Activated T-helper 17 cell treated with anti-CD3 and anti-CD28 coated beads, Interleukin-2, amount 50 U/mL, for 72 hours (primary cell): ENCODE measurements around the gene VCPKMT. TPM values are rescaled to one million over a fixed set of nuclear protein-coding genes. Genes with fewer than 3 reads are reported as not detected.

Source experiments
- ATAC-seq: fragments of 150-1000 bp; cut with Tn5 transposase; replicated peaks from 2 replicates; pipeline ENCODE4 v1.10.0; 2021; ENCODE audit warnings: mild to moderate bottlenecking, moderate library complexity
- H3K27ac Mint-ChIP-seq: one replicate; pipeline ENCODE4 v1.8.0; 2022; ENCODE audit warnings: mixed read lengths
- H3K27me3 Mint-ChIP-seq: one replicate; pipeline ENCODE4 v1.8.0; 2022; ENCODE audit warnings: mixed read lengths
- H3K36me3 Mint-ChIP-seq: one replicate; pipeline ENCODE4 v1.8.0; 2022; ENCODE audit warnings: low read depth, mild to moderate bottlenecking, mixed read lengths
- H3K4me1 Mint-ChIP-seq: one replicate; pipeline ENCODE4 v1.8.0; 2022; ENCODE audit warnings: mixed read lengths
- H3K4me3 Mint-ChIP-seq: one replicate; pipeline ENCODE4 v1.8.0; 2022; ENCODE audit warnings: mild to moderate bottlenecking, mixed read lengths
- H3K9me3 Mint-ChIP-seq: one replicate; pipeline ENCODE4 v1.8.0; 2022; ENCODE audit warnings: mixed read lengths
- total RNA-seq, 2 donors: library from RNA; stranded (reverse); gene quantifications; one replicate each; pipeline ENCODE4 v1.2.3, GENCODE V29; 2022

VCPKMT gene
- 10 to 100 TPM in 1 of 2 donors, 1 to 10 TPM in 1; 8.2 to 11.4 TPM for total RNA-seq

DNA sequence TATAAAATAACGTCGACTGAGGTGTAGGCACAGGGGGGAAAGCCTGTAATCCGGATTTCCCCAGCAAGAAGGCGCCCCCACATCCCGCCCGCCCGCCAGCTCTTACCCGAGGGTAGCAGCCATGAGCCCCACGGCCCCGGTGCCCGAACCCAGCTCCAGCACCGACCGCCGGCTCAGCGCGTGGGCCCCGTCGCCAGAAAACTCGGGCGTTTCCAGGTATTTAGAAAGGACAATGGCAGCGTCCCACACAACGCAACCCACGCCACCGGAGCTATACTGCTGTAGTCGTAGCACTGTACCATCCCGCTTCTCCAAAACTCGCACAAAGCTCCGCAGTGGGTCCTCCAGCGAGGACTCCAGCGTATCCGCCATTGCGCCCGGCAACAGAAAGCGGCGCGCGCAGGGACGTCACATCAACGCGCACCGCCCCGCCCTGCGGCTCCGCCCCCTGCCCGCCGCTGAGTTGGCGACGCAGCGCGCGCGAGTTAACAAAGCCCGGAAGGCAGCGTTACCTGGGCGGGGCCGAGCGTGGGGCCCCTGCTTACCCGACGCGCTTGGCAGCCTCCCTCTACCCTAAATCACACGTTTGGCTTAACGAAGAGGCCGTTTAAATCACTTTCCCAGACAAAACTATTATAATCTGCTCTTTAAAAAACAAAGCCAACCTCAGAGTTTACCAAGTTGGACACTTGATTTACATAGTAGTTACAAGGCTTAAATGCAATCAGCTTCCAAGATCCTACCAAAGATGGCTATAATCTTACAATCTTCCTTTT is at the start of gene VCPKMT:
VCPKMT (minus strand) TSS at position 392 of the 776 bp plus-strand sequence; CDS start at position 372, 20 bp downstream.
- peak within 1 kb of the TSS; percentile 95 for H3K27ac Mint-ChIP-seq
- peaks cover 11% of the 10 kb centered on the region for H3K4me1 Mint-ChIP-seq
- H3K4me3 Mint-ChIP-seq: peak within 1 kb of the TSS; percentile 90
- no peaks in the 10 kb centered on the region for H3K9me3 Mint-ChIP-seq
- ATAC-seq: peak; percentile 100
- peaks cover 69% of the 10 kb centered on the region for H3K36me3 Mint-ChIP-seq
- no peaks in the 10 kb centered on the region for H3K27me3 Mint-ChIP-seq

DNA sequence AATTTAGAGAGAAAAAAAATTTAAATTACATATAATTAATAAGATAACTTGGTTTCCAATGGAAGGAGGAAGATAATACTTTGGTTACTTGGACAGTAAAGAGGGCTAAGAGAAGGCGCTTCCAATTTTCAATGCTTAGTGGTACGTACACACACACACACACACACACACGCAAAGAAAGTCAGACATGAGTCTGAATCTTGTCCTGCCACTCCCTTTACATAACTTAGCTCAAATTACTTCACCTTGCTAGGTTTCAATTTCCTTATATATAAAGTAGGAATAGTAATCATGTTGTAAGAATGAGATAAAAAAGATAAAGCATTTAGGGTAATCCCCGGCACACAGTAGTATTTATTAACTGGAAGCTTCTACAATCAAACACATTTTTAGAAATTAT is 39.7 kb upstream of the VCPKMT start:
- no peak for ATAC-seq
- Mint-ChIP-seq H3K36me3 (peaks cover 52% of the 10 kb centered on the region), H3K9me3 (no peaks in the 10 kb centered on the region), H3K27me3 (no peaks in the 10 kb centered on the region), H3K27ac (no peak overlapping the region), H3K4me3 (no peak overlapping the region), H3K4me1 (no peaks in the 10 kb centered on the region)

DNA sequence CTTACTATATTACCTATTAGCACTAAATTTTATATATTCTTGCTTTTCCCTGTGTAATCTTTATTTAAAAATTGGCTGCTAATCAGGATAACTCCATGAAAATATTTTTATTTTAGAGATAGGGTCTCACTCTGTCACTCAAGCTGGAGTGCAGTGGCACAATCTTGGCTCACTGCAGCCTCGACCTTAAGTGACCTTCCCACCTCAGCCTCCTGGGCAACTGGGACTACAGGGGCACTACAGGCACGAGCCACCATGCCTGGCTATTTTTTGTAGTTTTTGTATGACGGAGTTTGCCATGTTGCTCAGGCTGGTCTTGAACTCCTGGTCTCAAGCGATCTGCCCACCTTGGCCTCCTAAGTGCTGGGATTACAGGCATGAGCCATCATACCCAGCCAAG is 32.4 kb upstream of the VCPKMT start:
- H3K27ac Mint-ChIP-seq: no peak overlapping the region
- H3K9me3 Mint-ChIP-seq: no peaks in the 10 kb centered on the region
- peaks cover 41% of the 10 kb centered on the region for H3K36me3 Mint-ChIP-seq
- ATAC-seq: no peak
- H3K4me3 Mint-ChIP-seq: no peak overlapping the region
- no peaks in the 10 kb centered on the region for H3K4me1 Mint-ChIP-seq
- H3K27me3 Mint-ChIP-seq: no peaks in the 10 kb centered on the region

DNA sequence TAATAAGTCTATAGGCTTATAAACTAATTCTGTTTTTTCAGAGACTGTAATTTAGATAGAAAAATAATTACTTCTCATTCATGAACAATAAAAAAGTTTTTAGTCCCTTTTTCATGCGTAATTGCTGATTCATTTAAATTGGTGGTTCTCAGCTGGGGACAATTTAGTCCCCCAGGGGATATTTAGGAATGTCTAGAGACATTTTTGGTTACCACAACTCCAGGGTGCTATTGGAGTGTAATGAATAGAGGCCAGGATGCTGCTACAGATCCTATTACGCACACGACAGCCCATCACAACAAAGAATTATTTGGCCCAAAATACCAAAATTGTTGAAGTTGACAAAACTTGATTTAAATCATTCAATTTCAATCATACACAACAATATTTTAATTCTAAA is 22.8 kb upstream of the VCPKMT start:
- no peaks in the 10 kb centered on the region for H3K4me1 Mint-ChIP-seq
- H3K36me3 Mint-ChIP-seq: peaks cover 5% of the 10 kb centered on the region
- no peak overlapping the region for H3K27ac Mint-ChIP-seq
- H3K9me3 Mint-ChIP-seq: no peaks in the 10 kb centered on the region
- H3K4me3 Mint-ChIP-seq: no peak overlapping the region
- H3K27me3 Mint-ChIP-seq: no peaks in the 10 kb centered on the region
- ATAC-seq: no peak

DNA sequence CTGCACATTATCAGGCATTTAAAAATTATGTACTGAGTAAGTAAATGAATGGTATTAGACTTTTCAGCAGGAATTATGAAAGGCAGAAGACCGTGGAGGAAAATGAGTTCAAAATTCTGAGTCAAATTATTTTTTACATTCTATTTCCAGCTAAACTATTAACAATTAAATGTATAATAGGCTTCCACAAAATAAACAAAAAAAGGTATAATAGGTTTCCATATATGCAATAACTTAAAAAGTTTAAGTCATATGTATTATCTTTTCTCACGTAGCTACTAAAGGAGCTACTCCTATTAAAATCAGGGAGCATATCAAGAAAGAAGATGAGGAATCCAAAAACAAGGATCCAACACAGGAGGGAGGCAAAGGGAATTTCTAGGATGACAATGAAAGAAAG is 11.4 kb upstream of the VCPKMT start:
- H3K9me3 Mint-ChIP-seq: no peaks in the 10 kb centered on the region
- no peak for ATAC-seq
- H3K4me3 Mint-ChIP-seq: no peak overlapping the region
- no peaks in the 10 kb centered on the region for H3K27me3 Mint-ChIP-seq
- H3K4me1 Mint-ChIP-seq: peaks cover 4% of the 10 kb centered on the region
- H3K36me3 Mint-ChIP-seq: peaks cover 62% of the 10 kb centered on the region
- H3K27ac Mint-ChIP-seq: peak overlapping the region; percentile 1

DNA sequence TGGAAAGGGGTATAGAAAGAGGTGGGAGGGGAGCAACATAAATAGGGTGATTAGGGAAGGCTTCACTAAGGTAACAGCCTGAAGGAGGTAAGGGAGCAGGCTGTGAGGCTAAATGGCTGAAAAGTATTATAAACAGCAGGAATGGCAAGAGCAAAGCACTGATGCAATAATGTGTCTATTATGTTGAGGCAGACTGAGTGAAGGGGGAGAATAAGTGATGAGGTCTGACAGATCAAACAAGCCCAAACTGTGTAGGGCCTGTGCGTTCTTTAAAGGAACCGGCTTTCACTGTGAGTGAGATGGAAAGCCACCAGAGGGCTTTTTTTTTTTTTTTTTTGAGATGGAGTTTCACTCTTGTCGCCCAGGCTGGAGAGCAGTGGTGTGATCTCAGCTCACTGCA is 6.7 kb upstream of the VCPKMT start:
- Mint-ChIP-seq H3K4me3 (no peak overlapping the region), H3K27ac (no peak overlapping the region), H3K36me3 (peaks cover 43% of the 10 kb centered on the region), H3K9me3 (no peaks in the 10 kb centered on the region), H3K4me1 (peaks cover 4% of the 10 kb centered on the region), H3K27me3 (no peaks in the 10 kb centered on the region)
- ATAC-seq: peak; percentile 47

DNA sequence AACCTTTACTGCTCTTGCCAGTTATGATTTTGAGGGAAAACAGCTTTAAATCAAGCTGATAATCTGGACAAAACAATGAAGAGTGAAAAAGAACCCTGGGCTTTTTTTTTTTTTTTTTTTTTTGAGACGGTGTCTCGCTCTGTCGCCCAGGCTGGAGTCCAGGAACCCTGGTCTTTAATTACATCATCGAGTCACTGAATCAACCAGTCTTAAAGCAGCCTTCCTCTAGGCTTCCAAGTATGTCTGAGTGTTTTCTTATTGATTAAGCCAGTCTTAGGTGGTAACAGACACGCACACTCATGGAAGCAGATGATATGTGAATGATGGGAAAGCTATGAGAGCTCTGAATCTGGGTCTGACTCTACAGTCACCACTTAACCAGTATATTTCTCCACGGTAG is 5.9 kb upstream of the VCPKMT start:
- Mint-ChIP-seq H3K27me3 (no peaks in the 10 kb centered on the region), H3K4me3 (no peak overlapping the region), H3K9me3 (no peaks in the 10 kb centered on the region), H3K4me1 (peaks cover 4% of the 10 kb centered on the region), H3K27ac (no peak overlapping the region), H3K36me3 (peaks cover 40% of the 10 kb centered on the region)
- ATAC-seq: no peak

DNA sequence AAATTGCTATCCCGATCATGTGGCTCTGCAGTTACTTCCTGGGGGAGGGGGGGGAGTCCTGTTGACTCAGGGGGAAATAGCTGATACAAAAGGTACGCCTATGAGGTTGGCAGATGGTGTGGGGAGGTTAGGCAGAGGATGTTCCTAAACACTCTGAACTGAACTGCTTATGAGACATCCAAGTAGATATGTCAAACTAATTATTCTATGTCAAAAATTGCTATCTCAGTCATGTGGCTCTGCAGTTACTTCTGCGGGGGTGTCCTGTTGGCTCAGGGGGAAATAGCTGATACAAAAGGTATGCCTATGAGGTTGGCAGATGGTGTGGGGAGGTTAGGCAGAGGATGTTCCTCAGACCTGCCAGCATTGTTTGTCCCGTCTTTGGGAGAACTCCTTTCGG is 5.1 kb upstream of the VCPKMT start:
- Mint-ChIP-seq H3K9me3 (no peaks in the 10 kb centered on the region), H3K4me1 (peaks cover 4% of the 10 kb centered on the region), H3K36me3 (peaks cover 44% of the 10 kb centered on the region), H3K27ac (no peak overlapping the region), H3K4me3 (no peak overlapping the region), H3K27me3 (no peaks in the 10 kb centered on the region)
- ATAC-seq: no peak

DNA sequence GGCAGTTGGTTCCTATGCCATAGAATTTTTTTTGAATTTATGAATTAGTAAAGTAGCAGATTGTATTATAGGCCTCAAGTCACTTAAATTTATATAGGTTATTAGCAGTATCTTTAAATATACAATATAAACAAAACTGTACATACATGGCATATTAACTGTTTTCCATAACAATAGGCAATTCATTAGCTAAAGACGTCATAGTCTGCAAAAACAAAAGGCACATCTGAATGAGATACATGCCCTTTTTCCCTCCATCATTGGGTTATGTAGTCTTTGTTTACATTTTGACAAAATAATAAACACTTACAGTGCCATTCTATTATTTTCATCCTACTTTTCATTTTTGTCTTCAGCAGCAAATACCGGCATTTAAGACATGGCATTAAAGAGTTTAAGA is 1.1 kb upstream of the VCPKMT start:
- ATAC-seq: no peak
- no peaks in the 10 kb centered on the region for H3K9me3 Mint-ChIP-seq
- peaks cover 61% of the 10 kb centered on the region for H3K36me3 Mint-ChIP-seq
- H3K27ac Mint-ChIP-seq: no peak overlapping the region
- H3K4me1 Mint-ChIP-seq: peaks cover 10% of the 10 kb centered on the region
- no peaks in the 10 kb centered on the region for H3K27me3 Mint-ChIP-seq
- no peak overlapping the region for H3K4me3 Mint-ChIP-seq

DNA sequence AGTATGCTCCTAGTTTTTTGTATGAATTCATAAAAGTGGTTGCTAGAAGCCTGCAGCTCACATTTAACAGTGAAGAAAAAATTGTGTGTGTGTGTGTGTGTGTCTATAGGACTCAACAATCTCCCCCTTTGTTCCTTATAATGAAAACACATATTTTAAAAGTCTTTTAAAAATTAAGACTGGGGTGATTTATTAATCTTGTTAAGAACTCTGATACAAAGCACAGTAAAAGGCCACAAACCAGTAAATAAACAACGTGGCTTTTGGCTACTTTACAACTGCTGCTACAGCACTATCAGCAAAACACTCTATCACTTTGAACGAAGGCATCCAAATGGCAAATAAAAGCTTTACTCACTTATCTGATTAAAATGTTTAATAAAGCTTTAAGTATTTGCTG is 594 bp upstream of the VCPKMT start:
- Mint-ChIP-seq H3K9me3 (no peaks in the 10 kb centered on the region), H3K27ac (peak overlapping the region; percentile 95), H3K4me1 (peaks cover 10% of the 10 kb centered on the region), H3K36me3 (peaks cover 66% of the 10 kb centered on the region), H3K4me3 (peak overlapping the region; percentile 90), H3K27me3 (no peaks in the 10 kb centered on the region)
- no peak for ATAC-seq

DNA sequence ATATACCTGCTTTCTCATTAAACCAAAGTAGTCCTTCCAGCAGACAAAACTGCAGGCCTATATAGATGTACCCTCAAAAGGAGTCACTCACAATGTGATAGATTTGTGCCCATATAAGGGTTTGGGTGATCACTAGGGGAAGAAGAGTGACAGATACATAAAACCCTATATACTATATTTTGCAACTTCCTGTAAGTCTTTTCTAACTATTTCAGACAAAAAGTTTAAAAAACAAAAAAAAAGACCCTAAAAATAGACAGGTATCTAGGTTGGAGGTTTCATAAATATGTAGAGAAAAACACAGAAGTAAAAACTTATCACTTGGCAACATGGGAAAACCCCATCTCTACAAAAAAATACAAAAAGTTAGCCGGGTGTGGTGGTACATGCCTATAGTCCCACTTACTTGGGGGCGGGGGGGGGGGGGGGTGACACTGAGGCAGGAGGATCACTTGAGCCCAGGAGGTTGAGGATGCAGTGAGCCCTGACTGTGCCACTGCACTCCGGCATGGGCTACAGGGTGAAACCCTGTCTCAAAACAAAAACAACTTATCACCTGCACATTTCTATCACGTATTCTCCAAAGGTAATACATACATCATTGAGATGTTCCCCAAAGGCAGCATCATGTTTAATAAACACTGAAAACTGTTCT is 2.9 kb downstream of the VCPKMT start:
- no peak for ATAC-seq
- peak overlapping the region; percentile 52 for H3K27ac Mint-ChIP-seq
- peak overlapping the region; percentile 61 for H3K4me3 Mint-ChIP-seq

DNA sequence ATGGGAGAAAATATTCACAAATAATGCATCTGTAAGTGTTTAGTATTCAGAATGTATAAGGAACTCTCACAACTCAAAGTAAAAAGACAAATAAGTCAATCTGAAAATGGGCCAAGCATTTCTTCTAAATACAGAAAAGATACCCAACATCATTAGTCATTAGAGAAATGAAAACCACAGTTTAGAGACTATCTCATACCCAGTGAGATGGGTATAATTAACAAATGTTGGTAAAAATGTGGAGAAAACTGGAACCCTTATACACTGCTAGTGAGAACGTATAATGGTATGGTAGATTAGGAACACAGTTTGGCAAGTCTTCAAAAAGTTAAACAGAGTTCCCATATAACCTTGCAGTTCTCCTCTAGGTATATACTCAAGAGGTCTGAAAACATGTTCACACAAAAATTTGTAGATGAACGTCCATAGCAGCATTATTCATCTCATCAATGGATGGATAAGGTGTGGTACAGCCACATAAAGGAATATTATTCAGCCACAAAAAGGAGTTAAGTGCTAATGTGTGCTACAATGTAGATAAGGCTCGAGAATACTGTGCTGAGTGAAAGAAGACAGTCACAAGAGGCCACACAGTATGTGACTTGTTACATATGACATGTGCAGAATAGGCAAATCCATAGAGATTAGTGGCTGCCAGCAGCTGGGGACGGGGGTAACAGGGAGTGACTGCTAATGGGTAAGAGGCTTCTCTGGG is 5.9 kb downstream of the VCPKMT start:
- H3K27me3 Mint-ChIP-seq: no peaks in the 10 kb centered on the region
- peak overlapping the region; percentile 68 for H3K27ac Mint-ChIP-seq
- ATAC-seq: peak; percentile 80
- H3K4me3 Mint-ChIP-seq: peak overlapping the region; percentile 50
- peaks cover 21% of the 10 kb centered on the region for H3K4me1 Mint-ChIP-seq
- no peaks in the 10 kb centered on the region for H3K9me3 Mint-ChIP-seq
- peaks cover 93% of the 10 kb centered on the region for H3K36me3 Mint-ChIP-seq

More for the DNA sequence above, 2.9 kb downstream of the VCPKMT start:
- Mint-ChIP-seq H3K9me3 (no peaks in the 10 kb centered on the region), H3K36me3 (peaks cover 93% of the 10 kb centered on the region), H3K27me3 (no peaks in the 10 kb centered on the region), H3K4me1 (peaks cover 25% of the 10 kb centered on the region)

DNA sequence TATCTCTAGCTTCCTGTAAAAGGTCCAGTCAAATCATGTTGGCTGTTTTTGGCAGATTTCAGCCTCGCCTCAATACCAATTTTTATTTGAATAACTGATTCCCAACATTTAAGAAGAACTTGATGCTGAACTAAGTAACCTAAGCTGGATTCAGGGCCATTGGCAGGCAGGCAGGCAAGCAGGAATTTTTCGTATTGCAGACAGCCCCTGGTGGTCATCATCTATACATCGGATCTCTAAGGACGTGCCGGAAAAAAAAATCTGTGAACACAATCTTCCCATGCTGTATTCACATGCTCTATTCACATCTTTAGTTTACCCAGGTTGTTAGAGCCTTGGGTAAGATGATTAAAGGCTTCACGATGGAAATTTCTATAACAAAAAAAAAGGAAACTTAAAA is 7.0 kb downstream of the VCPKMT start:
- H3K36me3 Mint-ChIP-seq: peaks cover 82% of the 10 kb centered on the region

DNA sequence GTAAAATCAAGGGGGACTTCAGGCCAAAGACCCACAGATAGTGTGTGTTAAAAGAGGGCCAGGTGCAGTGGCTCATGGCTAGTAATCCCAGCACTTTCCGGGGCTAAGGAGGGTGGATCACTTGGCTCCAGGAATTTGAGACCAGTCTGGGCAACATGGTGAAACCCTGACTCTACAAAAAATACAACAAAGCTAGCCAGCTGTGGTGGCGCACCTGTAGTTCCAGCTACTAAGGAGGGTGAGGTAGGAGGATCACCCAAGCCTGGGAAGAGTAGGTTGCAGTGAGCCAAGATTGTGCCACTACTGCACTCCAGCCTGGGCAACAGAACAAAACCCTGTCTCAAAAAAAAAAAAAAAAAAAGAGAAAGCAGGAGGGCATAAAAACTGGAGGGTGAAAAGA is 8.5 kb downstream of the VCPKMT start:
- no peak for ATAC-seq
- H3K9me3 Mint-ChIP-seq: no peaks in the 10 kb centered on the region
- no peaks in the 10 kb centered on the region for H3K27me3 Mint-ChIP-seq
- no peak overlapping the region for H3K4me3 Mint-ChIP-seq
- peak overlapping the region; percentile 62 for H3K27ac Mint-ChIP-seq
- H3K36me3 Mint-ChIP-seq: peaks cover 78% of the 10 kb centered on the region
- H3K4me1 Mint-ChIP-seq: peaks cover 22% of the 10 kb centered on the region

More for the DNA sequence above, 7.0 kb downstream of the VCPKMT start:
- H3K9me3 Mint-ChIP-seq: no peaks in the 10 kb centered on the region
- H3K4me3 Mint-ChIP-seq: no peak overlapping the region
- no peak overlapping the region for H3K27ac Mint-ChIP-seq
- H3K27me3 Mint-ChIP-seq: no peaks in the 10 kb centered on the region
- peaks cover 20% of the 10 kb centered on the region for H3K4me1 Mint-ChIP-seq
- no peak for ATAC-seq

DNA sequence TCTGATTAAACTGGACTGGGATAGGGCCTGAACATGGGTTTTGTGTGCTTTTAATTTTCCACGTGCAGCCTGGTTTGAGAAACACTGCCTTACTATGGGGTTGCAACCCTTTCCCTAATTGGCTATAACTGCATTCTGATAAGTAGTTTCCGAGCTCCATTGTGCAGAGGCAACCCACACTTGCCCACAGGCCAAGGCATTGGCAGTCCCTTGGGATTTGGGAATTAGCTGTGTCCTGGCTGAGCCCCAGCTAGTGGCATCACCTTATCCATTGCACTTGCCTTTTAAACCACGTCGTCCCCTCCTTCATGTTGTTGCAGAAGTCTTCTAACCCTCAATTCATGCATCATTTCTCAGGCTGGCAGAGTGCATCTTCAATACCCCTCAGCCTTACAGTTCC is 10.2 kb downstream of the VCPKMT start:
- H3K9me3 Mint-ChIP-seq: no peaks in the 10 kb centered on the region
- H3K4me1 Mint-ChIP-seq: peaks cover 19% of the 10 kb centered on the region
- peaks cover 63% of the 10 kb centered on the region for H3K36me3 Mint-ChIP-seq
- no peaks in the 10 kb centered on the region for H3K27me3 Mint-ChIP-seq
- H3K4me3 Mint-ChIP-seq: no peak overlapping the region
- H3K27ac Mint-ChIP-seq: peak overlapping the region; percentile 62
- ATAC-seq: no peak
